ENCODE results near the gene UBXN10.

UBXN10 gene

DNA sequence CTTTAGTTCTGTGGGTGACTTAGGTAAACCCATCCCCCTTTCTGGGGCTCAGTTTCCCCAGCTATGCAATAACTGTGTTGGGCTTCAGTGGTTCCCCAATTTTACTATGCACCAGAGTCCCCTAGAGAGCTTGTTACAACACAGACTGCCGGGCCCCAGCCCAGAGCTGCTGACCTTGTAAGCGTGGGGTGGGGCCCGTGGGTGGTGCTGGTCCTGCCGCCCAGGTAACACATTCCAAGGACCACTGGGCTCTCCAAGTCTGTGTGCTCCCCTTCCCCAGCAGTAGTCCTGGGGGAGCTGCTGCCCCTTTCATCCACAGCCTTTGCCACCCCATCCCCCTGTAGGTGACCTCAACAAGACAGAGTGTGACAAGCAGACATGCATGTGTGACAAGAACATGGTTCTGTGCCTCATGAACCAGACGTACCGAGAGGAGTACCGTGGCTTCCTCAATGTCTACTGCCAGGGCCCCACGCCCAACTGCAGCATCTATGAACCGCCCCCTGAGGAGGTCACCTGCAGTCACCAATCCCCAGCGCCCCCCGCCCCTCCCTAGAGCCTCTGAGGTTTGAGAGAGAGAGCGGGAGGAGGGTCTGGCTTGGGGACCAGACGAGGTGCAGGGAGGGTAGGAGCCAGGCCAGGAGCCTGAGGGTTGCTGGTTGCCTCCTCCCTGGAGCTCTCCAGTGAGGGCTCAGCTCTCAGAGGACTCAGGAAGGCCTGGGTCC lies 37.9 kb upstream of the UBXN10 start:
- H3K27me3 ChIP-seq (ENCODE audit: insufficient read depth, low read length, poor library complexity, severe bottlenecking), result no peaks in the 10 kb centered on the region
- H3K79me2 ChIP-seq (ENCODE audit: insufficient read depth, low read length), result no peaks in the 10 kb centered on the region
- no peak for TF ChIP-seq EZH2phosphoT487 (IDR thresholded peaks at IDR 0.05; ENCODE audit: borderline replicate concordance)
- TF ChIP-seq, protein P1, sequence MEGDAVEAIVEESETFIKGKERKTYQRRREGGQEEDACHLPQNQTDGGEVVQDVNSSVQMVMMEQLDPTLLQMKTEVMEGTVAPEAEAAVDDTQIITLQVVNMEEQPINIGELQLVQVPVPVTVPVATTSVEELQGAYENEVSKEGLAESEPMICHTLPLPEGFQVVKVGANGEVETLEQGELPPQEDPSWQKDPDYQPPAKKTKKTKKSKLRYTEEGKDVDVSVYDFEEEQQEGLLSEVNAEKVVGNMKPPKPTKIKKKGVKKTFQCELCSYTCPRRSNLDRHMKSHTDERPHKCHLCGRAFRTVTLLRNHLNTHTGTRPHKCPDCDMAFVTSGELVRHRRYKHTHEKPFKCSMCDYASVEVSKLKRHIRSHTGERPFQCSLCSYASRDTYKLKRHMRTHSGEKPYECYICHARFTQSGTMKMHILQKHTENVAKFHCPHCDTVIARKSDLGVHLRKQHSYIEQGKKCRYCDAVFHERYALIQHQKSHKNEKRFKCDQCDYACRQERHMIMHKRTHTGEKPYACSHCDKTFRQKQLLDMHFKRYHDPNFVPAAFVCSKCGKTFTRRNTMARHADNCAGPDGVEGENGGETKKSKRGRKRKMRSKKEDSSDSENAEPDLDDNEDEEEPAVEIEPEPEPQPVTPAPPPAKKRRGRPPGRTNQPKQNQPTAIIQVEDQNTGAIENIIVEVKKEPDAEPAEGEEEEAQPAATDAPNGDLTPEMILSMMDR (conservative IDR thresholded peaks at IDR 0.05; ENCODE audit: low read length), result no peak
- H3K36me3 ChIP-seq (ENCODE audit: insufficient read depth, low read length), result no peaks in the 10 kb centered on the region
- H3K9me3 ChIP-seq (ENCODE audit: insufficient read depth, low read depth, low read length), result no peaks in the 10 kb centered on the region
- no peaks in the 10 kb centered on the region for H3K9me2 ChIP-seq (replicated peaks; ENCODE audit: low read depth, low read length)
- H3F3A ChIP-seq (ENCODE audit: low read depth), result no peaks in the 10 kb centered on the region
- H3K4me1 ChIP-seq (ENCODE audit: insufficient read depth, low read length, poor library complexity, severe bottlenecking), result peaks cover 4% of the 10 kb centered on the region
- H2AFZ ChIP-seq (ENCODE audit: low read length), result no peak overlapping the region
- H3K4me2 ChIP-seq (ENCODE audit: low read depth, low read length, poor library complexity, severe bottlenecking), result no peak overlapping the region
- no peak overlapping the region for H3K9ac ChIP-seq (ENCODE audit: low read depth, low read length, poor library complexity, severe bottlenecking)
- no peak overlapping the region for H3K4me3 ChIP-seq (ENCODE audit: low read length, poor library complexity, severe bottlenecking)
- no peaks in the 10 kb centered on the region for H4K20me1 ChIP-seq (ENCODE audit: insufficient read depth, low read length, poor library complexity, severe bottlenecking)

DNA sequence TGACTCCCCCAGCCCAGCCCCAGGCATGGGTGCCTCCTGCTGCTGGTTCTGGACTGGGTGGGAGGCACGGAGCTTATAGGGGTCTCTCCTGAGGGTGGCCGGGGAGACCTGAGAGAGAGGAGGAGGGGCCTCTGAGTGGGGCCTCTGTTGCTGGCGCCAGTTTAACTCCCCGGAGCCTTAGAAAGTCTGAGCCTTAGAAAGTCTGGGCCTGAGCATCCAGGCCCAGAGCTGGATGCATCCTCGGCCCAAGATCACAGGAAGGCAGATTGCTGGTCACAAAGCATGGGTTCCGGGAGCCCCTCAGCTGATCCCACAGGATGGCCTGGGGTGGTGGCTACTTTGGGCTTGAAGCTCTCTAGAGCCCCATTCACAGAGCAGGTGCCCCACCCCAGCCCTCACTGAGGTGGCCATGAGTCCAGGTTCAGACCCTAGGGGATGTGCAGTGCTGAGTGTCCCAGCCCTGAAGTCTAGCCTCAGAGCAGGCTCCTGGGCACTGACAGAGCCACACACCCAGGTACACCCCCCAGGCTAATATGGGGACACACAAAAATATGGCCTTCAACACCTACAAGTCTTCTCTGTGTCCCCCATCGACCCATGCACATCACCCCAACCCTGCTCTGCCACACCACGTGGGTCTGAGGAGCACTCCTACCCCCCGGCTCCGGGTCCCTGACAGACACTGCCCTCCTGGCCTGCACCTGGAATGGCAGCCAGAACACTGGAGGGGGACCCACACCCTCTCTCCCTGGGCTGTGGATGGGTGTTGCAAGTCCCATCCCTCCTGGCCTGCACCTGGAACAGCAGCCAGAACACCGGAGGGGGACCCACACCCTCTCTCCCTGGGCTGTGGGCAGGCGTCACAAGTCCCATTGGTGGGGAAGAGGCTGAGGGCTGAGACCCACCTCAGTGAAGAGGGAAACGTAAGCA lies 37.1 kb upstream of the UBXN10 start:
- Histone ChIP-seq H3K27me3 (ENCODE audit: insufficient read depth, low read length, poor library complexity, severe bottlenecking) (no peaks in the 10 kb centered on the region), H3F3A (ENCODE audit: low read depth) (no peaks in the 10 kb centered on the region), H3K36me3 (ENCODE audit: insufficient read depth, low read length) (no peaks in the 10 kb centered on the region), H3K9me2 (replicated peaks; ENCODE audit: low read depth, low read length) (no peaks in the 10 kb centered on the region), H3K9ac (ENCODE audit: low read depth, low read length, poor library complexity, severe bottlenecking) (no peak overlapping the region), H2AFZ (ENCODE audit: low read length) (no peak overlapping the region), H3K4me1 (ENCODE audit: insufficient read depth, low read length, poor library complexity, severe bottlenecking) (peaks cover 4% of the 10 kb centered on the region), H3K79me2 (ENCODE audit: insufficient read depth, low read length) (no peaks in the 10 kb centered on the region), H3K4me3 (ENCODE audit: low read length, poor library complexity, severe bottlenecking) (no peak overlapping the region), H4K20me1 (ENCODE audit: insufficient read depth, low read length, poor library complexity, severe bottlenecking) (no peaks in the 10 kb centered on the region), H3K4me2 (ENCODE audit: low read depth, low read length, poor library complexity, severe bottlenecking) (no peak overlapping the region), H3K9me3 (ENCODE audit: insufficient read depth, low read depth, low read length) (no peaks in the 10 kb centered on the region)
- TF ChIP-seq, protein P1 (conservative IDR thresholded peaks at IDR 0.05; ENCODE audit: low read length), result no peak
- TF ChIP-seq EZH2phosphoT487 (IDR thresholded peaks at IDR 0.05; ENCODE audit: borderline replicate concordance), result no peak

DNA sequence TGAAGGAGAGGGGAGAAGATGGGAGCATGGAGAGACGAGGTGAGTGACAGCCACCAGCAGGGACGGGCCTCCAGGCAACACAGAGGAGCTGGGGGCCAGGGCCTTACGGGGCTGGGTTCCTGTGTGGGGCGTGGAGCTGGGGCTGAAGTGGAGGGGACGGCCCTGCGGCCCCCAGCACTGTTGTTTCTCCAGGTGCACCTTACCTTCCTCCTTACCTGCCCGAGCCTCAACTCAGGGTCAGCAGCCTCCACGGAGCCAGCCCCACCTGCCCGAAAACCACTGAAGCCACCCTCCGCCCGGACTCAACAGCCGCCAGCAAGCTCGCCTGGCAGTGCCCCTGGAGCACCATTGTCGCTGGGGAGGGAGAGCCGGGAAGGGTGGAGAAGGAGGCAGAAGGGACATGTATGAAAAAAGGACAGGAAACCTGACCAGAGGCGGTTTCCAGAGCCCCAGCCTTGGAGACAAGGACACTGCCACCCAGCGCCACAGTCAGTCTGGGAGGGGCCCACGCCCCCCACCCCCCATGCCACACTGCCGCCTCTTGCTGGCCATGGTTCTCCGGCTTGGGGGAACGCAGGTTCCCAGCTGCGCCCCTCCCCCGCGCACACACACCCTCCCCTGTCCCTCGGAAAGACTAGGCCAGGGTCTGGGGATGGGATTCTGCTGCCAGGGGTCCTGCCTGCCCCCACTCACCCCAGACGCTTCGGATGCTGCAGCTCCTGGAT lies 36.1 kb upstream of the UBXN10 start:
- H4K20me1 ChIP-seq (ENCODE audit: insufficient read depth, low read length, poor library complexity, severe bottlenecking), result no peaks in the 10 kb centered on the region
- H3K9ac ChIP-seq (ENCODE audit: low read depth, low read length, poor library complexity, severe bottlenecking), result no peak overlapping the region
- no peaks in the 10 kb centered on the region for H3F3A ChIP-seq (ENCODE audit: low read depth)
- no peak for TF ChIP-seq EZH2phosphoT487 (IDR thresholded peaks at IDR 0.05; ENCODE audit: borderline replicate concordance)
- no peaks in the 10 kb centered on the region for H3K9me2 ChIP-seq (replicated peaks; ENCODE audit: low read depth, low read length)
- H3K36me3 ChIP-seq (ENCODE audit: insufficient read depth, low read length), result no peaks in the 10 kb centered on the region
- peaks cover 4% of the 10 kb centered on the region for H3K4me1 ChIP-seq (ENCODE audit: insufficient read depth, low read length, poor library complexity, severe bottlenecking)
- H3K79me2 ChIP-seq (ENCODE audit: insufficient read depth, low read length), result no peaks in the 10 kb centered on the region
- H3K27me3 ChIP-seq (ENCODE audit: insufficient read depth, low read length, poor library complexity, severe bottlenecking), result no peaks in the 10 kb centered on the region
- no peak overlapping the region for H2AFZ ChIP-seq (ENCODE audit: low read length)
- no peak overlapping the region for H3K4me2 ChIP-seq (ENCODE audit: low read depth, low read length, poor library complexity, severe bottlenecking)
- no peak overlapping the region for H3K4me3 ChIP-seq (ENCODE audit: low read length, poor library complexity, severe bottlenecking)
- no peaks in the 10 kb centered on the region for H3K9me3 ChIP-seq (ENCODE audit: insufficient read depth, low read depth, low read length)
